Aorta (tissue), 5 donors: ENCODE data around the gene STX10. TPM values are rescaled to one million over a fixed set of nuclear protein-coding genes. Genes with fewer than 3 reads are reported as not detected.
"Not testable (repeated sequence)": the region's sequence is repeated elsewhere in the genome, so short reads cannot be mapped to it uniquely, and the experiment has no call there.

Experiments used
- ATAC-seq: fragments of 200-7000 bp; cut with Tn5 transposase; one replicate; pipeline ENCODE4 v1.9.1; 2022; ENCODE audit warnings: moderate library complexity; ENCODE audit not compliant: low FRiP score
- DNase-seq, 2 donors: peaks; one replicate each; pipeline ENCODE4 v3.0.0-alpha.2; 2020
- H3K27ac ChIP-seq, 2 donors: one replicate each; pipeline ENCODE4 v1.5.1; 2013; ENCODE audit warnings: low read length in 2 of 2, mild to moderate bottlenecking in 2 of 2, moderate library complexity in 2 of 2, control low read depth in 1 of 2, inconsistent platforms in 1 of 2, low read depth in 1 of 2
- H3K27me3 ChIP-seq, 2 donors: one replicate each; pipeline ENCODE4 v1.6.1; 2013; ENCODE audit warnings: control low read depth in 1 of 2, low read length in 1 of 2, mild to moderate bottlenecking in 1 of 2, moderate library complexity in 1 of 2; ENCODE audit not compliant: insufficient read depth in 2 of 2, control insufficient read depth in 1 of 2
- H3K36me3 ChIP-seq, 2 donors: one replicate each; pipeline ENCODE4 v1.6.1; 2013; ENCODE audit warnings: control low read depth in 1 of 2, low read length in 1 of 2, mild to moderate bottlenecking in 1 of 2; ENCODE audit not compliant: insufficient read depth in 2 of 2, control insufficient read depth in 1 of 2
- H3K4me1 ChIP-seq, 2 donors: one replicate each; pipeline ENCODE4 v1.6.1; 2013; ENCODE audit warnings: low read length in 2 of 2, control low read depth in 1 of 2, mild to moderate bottlenecking in 1 of 2, moderate library complexity in 1 of 2; ENCODE audit not compliant: insufficient read depth in 2 of 2, control insufficient read depth in 1 of 2
- H3K4me3 ChIP-seq, 2 donors: one replicate each; pipeline ENCODE4 v1.5.1; 2013; ENCODE audit warnings: low read length in 2 of 2, control low read depth in 1 of 2, mild to moderate bottlenecking in 1 of 2
- H3K9me3 ChIP-seq: one replicate; pipeline ENCODE4 v1.6.1; 2013; ENCODE audit warnings: mild to moderate bottlenecking, low read length; ENCODE audit not compliant: control insufficient read depth
- WGBS, 2 donors: extraction: QIAGEN DNeasy Blood & Tissue Kit; methylation state at CpG; one replicate each; pipeline ENCODE4 v1.1.7; 2013; 5-methylcytosine and 5-hydroxymethylcytosine counted together
- intact Hi-C, 2 donors: fragments of 100-400 bp; cut with DNase I; formaldehyde crosslinking; loops; one replicate each; pipeline versions ENCODE4 v1.14.2 to v1.15.0; 2022
- polyA plus RNA-seq, 2 donors: library from polyadenylated mRNA; stranded (reverse); fragments of 200-250 nt; gene quantifications; one replicate each; pipeline ENCODE4 v1.2.3, GENCODE V29; 2013
- total RNA-seq, 2 donors: library from RNA; stranded (reverse); fragmentation: NEBNext Ultra II Directional; extraction: Animal tissue kit (Norgen Biotek cat#: 25700); gene quantifications; one replicate each; pipeline ENCODE4 v1.2.1, GENCODE V29; 2021
- donor health status: healthy with polysubstance abuse.
- donor health status: Bipolar disorder and iron deficiency.
- donor health status: DM: no; HTN: no; CAD: no.
- donor health status: DM: no; HTN: no; CAD: no.
- donor health status: DM: yes; HTN: yes; CAD: no.

STX10 gene
- total and polyA plus RNA-seq, 4 donors = 33.0 to 105 (median 58.9) TPM

GRCh38 chr19:13185763-13186657, 35.8 kb upstream of the STX10 start:
- H3K4me3 ChIP-seq, intact Hi-C loops, ATAC-seq, H3K27me3 ChIP-seq, H3K27ac ChIP-seq, DNase-seq, H3K9me3 ChIP-seq, H3K4me1 ChIP-seq, H3K36me3 ChIP-seq: not testable (repeated sequence)
- 75 to 80% methylated on average over 21 to 22 of the region's 22 CpGs for WGBS, 2 donors

DNA sequence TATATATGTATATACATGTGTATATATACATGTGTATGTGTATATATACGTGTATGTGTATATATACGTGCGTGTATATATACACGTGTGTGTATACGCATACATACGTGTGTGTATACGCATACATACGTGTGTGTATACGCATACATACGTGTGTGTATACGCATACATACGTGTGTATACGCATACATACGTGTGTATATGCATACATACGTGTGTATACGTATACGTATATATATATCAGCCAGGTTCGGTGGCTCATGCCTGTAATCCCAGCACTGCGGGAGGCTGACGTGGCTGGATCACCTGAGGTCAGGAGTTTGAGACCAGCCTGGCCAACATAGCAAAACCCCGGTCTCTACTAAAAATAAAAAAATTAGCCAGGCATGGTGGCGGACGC, 34.8 kb upstream of the STX10 start:
- intact Hi-C loops, H3K4me3 ChIP-seq, DNase-seq, ATAC-seq, H3K36me3 ChIP-seq, H3K9me3 ChIP-seq, H3K27ac ChIP-seq, H3K4me1 ChIP-seq, H3K27me3 ChIP-seq: not testable (repeated sequence)
- WGBS, 2 donors = 75 to 93% methylated on average over 23 of the region's 23 CpGs

- peak; percentile 86 to 87 for DNase-seq
- Histone ChIP-seq H3K36me3 (no peaks in the 10 kb centered on the region), H3K27me3 (no peaks in the 10 kb centered on the region), H3K4me1 (peaks cover 0 to 2% of the 10 kb centered on the region in 2 donors), H3K9me3 (no peaks in the 10 kb centered on the region), H3K4me3 (no peak overlapping the region), H3K27ac (peak overlapping the region in 1 of 2 donors; percentile 2)
- ATAC-seq = peak; percentile 60
- WGBS, 2 donors = 7 to 9% methylated on average over 16 of the region's 16 CpGs
- intact Hi-C loops = no loop called here
Observed at GRCh38 chr19:13181747-13182388, 31.7 kb upstream of the STX10 start.

DNA sequence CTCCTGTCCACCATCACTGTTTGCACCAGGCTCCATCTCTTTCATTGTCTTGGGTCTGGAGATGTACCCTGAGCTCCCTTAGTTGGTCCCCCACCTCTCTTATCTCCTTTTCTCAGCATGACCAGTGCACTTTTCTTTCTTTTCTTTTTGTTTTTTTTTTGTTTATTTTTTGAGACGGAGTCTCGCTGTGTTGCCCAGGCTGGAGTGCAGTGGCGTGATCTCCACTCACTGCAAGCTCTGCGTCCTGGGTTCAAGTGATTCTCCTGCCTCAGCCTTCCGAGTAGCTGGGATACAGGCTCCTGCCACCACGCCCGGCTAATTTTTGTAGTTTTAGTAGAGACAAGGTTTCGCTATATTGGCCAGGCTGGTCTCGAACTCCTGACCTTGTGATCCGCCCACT, 28.1 kb upstream of the STX10 start:
- 81 to 82% methylated on average over 10 of the region's 10 CpGs for WGBS, 2 donors
- H3K27ac ChIP-seq, DNase-seq, H3K9me3 ChIP-seq, H3K27me3 ChIP-seq, H3K4me1 ChIP-seq, H3K4me3 ChIP-seq, ATAC-seq, H3K36me3 ChIP-seq: not testable (repeated sequence)
- intact Hi-C loops = loop anchor here in 1 of 2 donors (10.0 kb wide), 1 partner anchor 547 kb away; no protein-coding TSS in a partner anchor

DNA sequence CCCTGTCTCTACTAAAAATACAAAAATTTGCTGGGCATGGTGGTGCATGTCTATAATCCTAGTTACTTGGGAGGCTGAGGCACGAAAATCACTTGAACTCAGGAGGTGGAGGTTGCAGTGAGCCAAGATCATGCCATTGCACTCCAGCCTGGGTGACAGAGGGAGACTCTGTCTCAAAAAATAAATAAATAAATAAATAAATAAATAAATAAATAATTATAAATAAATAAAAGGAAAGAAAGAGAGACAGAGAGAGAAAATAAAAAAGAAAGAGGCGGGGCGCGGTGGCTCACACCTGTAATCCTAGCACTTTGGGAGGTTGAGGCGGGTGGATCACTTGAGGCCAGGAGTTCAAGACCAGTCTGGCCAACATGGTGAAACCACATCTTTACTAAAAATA, 27.4 kb upstream of the STX10 start:
- not testable (repeated sequence) for ATAC-seq, H3K4me1 ChIP-seq, H3K27me3 ChIP-seq, DNase-seq, H3K4me3 ChIP-seq, H3K36me3 ChIP-seq, H3K27ac ChIP-seq, H3K9me3 ChIP-seq
- WGBS, 2 donors = 94 to 95% methylated on average over 5 of the region's 5 CpGs
- intact Hi-C loops = loop anchor here in 1 of 2 donors (10.0 kb wide), 1 partner anchor 547 kb away; no protein-coding TSS in a partner anchor

- DNase-seq (no peak), ATAC-seq (no peak)
- intact Hi-C loops = loop anchor here in 1 of 2 donors (10.0 kb wide), 1 partner anchor 548 kb away; no protein-coding TSS in a partner anchor
- H3K36me3 ChIP-seq = no peaks in the 10 kb centered on the region
- no peaks in the 10 kb centered on the region for H3K4me1 ChIP-seq
- H3K4me3 ChIP-seq = no peak overlapping the region
- H3K9me3 ChIP-seq = no peaks in the 10 kb centered on the region
- WGBS, 2 donors = 42 to 65% methylated on average over 8 of the region's 8 CpGs
- no peaks in the 10 kb centered on the region for H3K27me3 ChIP-seq
- no peak overlapping the region for H3K27ac ChIP-seq
Observed at GRCh38 chr19:13176345-13176744, 26.2 kb upstream of the STX10 start.

GRCh38 chr19:13173139-13173737, 23.1 kb upstream of the STX10 start:
- intact Hi-C loops = loop anchor here in 1 of 2 donors (10.0 kb wide), 1 partner anchor 552 kb away; no protein-coding TSS in a partner anchor
- H3K27me3 ChIP-seq = no peaks in the 10 kb centered on the region
- no peaks in the 10 kb centered on the region for H3K4me1 ChIP-seq
- 67 to 68% methylated on average over 12 of the region's 12 CpGs for WGBS, 2 donors
- DNase-seq (no peak), ATAC-seq (peak; percentile 12)
- H3K27ac ChIP-seq = peak overlapping the region; percentile 46 to 49
- H3K4me3 ChIP-seq = no peak overlapping the region
- H3K9me3 ChIP-seq = no peaks in the 10 kb centered on the region
- no peaks in the 10 kb centered on the region for H3K36me3 ChIP-seq

DNA sequence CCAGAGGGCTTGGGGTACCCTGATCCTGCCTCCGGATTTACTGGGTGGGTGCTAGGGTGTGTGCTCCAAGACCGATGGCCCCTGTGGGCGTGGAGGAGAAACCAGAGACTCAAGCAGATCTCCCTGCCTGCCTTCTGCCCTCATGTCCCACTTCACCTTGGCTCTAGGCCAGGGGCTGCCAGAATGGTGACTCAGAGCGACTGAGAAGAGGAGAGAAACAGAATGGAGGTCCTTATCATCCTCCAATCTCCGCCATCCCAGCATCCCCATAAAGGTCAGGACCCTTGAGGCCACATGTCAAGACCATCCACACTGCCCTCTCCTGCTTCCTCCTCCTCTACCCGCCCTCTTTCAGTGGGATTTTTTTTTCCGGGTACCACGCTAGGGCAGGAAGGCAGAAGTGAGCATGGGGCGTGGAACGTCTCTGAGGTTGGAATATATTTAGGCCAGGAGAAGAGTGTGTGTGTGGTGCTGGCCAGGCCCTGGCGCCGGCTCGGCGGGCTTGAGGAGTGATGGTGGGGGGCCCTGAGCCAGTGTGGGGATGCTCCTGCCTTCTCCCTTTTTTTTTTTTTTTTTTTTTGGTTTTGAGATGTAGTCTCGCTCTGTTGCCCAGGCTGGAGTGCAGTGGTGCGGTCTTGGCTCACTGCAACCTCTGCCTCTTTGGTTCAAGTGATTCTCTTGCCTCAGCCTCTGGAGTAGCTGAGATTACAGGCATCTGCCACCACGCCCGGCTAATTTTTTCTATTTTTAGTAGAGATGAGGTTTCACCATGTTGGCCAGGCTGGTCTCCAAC, 22.4 kb upstream of the STX10 start:
- no peaks in the 10 kb centered on the region for H3K9me3 ChIP-seq
- peak overlapping the region; percentile 31 to 96 for H3K27ac ChIP-seq
- no peak overlapping the region for H3K4me3 ChIP-seq
- intact Hi-C loops = loop anchor here in 1 of 2 donors (10.0 kb wide), 1 partner anchor 552 kb away; no protein-coding TSS in a partner anchor
- no peaks in the 10 kb centered on the region for H3K27me3 ChIP-seq
- DNase-seq (peak; percentile 95), ATAC-seq (peak; percentile 64)
- WGBS, 2 donors = 7 to 12% methylated on average over 18 of the region's 18 CpGs
- no peaks in the 10 kb centered on the region for H3K36me3 ChIP-seq
- H3K4me1 ChIP-seq = no peaks in the 10 kb centered on the region
